OCI-LY7 (cell line): ENCODE results near the gene PRKN.

Experiments used
- CTCF ChIP-seq: fragments of 200-600 bp; sonication (generic); conservative IDR thresholded peaks from 2 replicates; pipeline ENCODE4 v1.5.1; 2014; ENCODE audit warnings: mild to moderate bottlenecking, antibody characterized with exemption, low read length, moderate library complexity, mixed read lengths
- EZH2phosphoT487 ChIP-seq: fragments of 200-600 bp; sonication (generic); IDR thresholded peaks from 2 replicates; pipeline ENCODE4 v1.6.1; 2018; ENCODE audit warnings: low read depth, borderline replicate concordance, mild to moderate bottlenecking, mixed run types, antibody characterized with exemption, low read length, moderate library complexity, mixed read lengths

- TF ChIP-seq CTCF (no peak), EZH2phosphoT487 (no peak)
These were observed 57.2 kb downstream of the PRKN start for GRCh38 chr6:162670345-162670744.
